Activated naive CD8-positive, alpha-beta T cell treated with anti-CD3 and anti-CD28 coated beads for 36 hours (primary cell): ENCODE results near the gene TCF4. TPM values are rescaled to one million over a fixed set of nuclear protein-coding genes. Genes with fewer than 3 reads are reported as not detected.

ENCODE experiments used
- DNase-seq: peaks from one replicate; pipeline ENCODE4 v3.0.0; 2021
- H3K27ac Mint-ChIP-seq: one replicate; pipeline ENCODE4 v1.8.0; 2022; ENCODE audit warnings: mild to moderate bottlenecking, moderate library complexity, mixed read lengths
- H3K27me3 Mint-ChIP-seq: one replicate; pipeline ENCODE4 v1.8.0; 2022; ENCODE audit warnings: mild to moderate bottlenecking, mixed read lengths
- H3K36me3 Mint-ChIP-seq: one replicate; pipeline ENCODE4 v1.8.0; 2021; ENCODE audit warnings: mild to moderate bottlenecking, mixed read lengths
- H3K4me1 Mint-ChIP-seq: one replicate; pipeline ENCODE4 v1.8.0; 2021; ENCODE audit warnings: mixed read lengths
- H3K4me3 Mint-ChIP-seq: one replicate; pipeline ENCODE4 v1.8.0; 2022; ENCODE audit warnings: mild to moderate bottlenecking, moderate library complexity, mixed read lengths
- H3K9me3 Mint-ChIP-seq: one replicate; pipeline ENCODE4 v1.8.0; 2022; ENCODE audit warnings: mixed read lengths
- total RNA-seq, 2 experiments: library from RNA; stranded (reverse); gene quantifications; one replicate each; pipeline ENCODE4 v1.2.3, GENCODE V29; 2021

The TCF4 gene
- total RNA-seq, 2 experiments from 2014 or later = 1.3 to 1.4 TPM

DNA sequence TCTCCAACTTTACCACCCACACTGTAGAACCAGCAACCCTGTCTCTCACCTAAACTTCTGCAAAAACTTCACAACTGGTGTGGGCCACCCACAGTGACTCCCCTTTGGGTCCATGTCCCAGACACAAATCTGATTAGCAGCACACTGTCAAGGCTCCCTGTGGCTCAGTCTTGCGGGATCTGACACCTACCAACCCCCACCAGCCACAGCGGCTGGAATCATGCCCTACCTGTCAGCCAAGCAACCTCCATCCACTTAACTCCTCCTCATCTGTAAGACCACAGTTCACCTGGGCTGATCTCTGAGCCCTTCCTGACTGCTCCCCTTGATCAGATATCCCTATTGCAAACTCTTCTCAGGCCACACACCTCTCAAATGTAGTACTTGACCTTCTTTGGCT lies 14.6 kb downstream of the TCF4 start:
- Mint-ChIP-seq H3K4me1 (peaks cover 3% of the 10 kb centered on the region), H3K4me3 (no peak overlapping the region), H3K27me3 (no peaks in the 10 kb centered on the region), H3K36me3 (peaks cover 1% of the 10 kb centered on the region), H3K27ac (no peak overlapping the region), H3K9me3 (no peaks in the 10 kb centered on the region)
- no peak for DNase-seq

DNA sequence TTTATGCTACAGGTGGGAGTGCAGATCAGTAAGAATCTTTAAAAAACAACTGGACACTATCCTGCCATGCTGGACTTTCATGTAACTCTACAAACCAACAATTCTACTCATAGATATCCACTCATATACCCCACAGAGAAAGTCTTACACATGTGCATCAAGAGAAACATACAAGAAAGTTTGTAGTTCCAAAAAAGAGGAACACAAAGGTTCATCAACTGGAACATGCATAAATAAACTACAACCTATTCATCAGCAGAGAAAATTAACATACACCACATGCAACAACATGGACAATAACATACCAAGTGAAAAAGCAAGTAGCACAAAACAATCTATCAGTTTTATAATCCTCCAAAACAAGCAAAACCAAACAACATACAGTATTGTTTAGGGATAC lies 17.0 kb downstream of the TCF4 start:
- no peak for DNase-seq
- Mint-ChIP-seq H3K4me3 (no peak overlapping the region), H3K4me1 (peaks cover 3% of the 10 kb centered on the region), H3K27me3 (no peaks in the 10 kb centered on the region), H3K36me3 (peaks cover 1% of the 10 kb centered on the region), H3K9me3 (peaks cover 2% of the 10 kb centered on the region), H3K27ac (no peak overlapping the region)

DNA sequence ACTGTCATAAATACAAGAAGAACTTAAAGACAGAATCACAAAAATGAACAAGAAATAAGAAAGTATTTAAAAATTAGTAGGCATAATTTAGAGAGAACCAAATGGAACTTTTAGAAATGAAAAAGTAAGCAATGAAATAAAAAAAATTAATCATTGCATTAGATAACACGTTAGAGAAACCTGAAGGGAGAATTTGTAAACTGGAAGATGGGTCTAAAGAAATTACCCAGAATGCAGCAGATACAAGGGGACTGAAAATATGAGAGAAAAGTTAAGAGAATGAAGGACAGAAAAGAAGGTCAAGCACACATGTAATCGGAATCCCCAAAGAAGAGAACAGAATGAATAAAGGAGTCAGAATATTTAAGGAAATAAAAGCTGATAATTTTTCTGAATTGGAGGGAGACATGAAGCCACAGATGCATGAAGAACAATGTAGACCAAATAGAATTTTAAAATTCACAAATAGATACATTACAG lies 21.5 kb downstream of the TCF4 start:
- Mint-ChIP-seq H3K27me3 (no peaks in the 10 kb centered on the region), H3K9me3 (peaks cover 2% of the 10 kb centered on the region), H3K4me3 (no peak overlapping the region), H3K27ac (no peak overlapping the region), H3K36me3 (no peaks in the 10 kb centered on the region), H3K4me1 (no peaks in the 10 kb centered on the region)
- DNase-seq = no peak

DNA sequence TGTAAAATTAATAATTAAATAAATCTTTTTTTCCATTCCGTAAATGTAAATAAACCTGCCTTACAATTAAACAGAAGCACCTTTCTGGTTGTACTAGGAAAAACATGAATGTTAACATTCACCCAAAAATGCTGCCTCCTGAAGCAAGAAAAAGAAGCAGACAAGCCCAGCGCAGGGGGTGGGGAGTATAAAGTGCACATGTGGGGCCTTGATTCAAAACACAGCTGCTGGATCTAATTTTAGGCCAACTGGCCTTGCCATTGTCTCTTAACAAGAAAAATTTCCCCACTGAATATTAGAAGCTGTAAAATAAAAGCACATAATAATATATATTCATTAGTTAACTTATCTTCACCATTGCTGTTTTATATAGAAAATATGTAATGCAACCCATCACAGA lies 28.3 kb downstream of the TCF4 start:
- Mint-ChIP-seq H3K27me3 (no peaks in the 10 kb centered on the region), H3K4me3 (no peak overlapping the region), H3K9me3 (no peaks in the 10 kb centered on the region), H3K36me3 (no peaks in the 10 kb centered on the region), H3K27ac (no peak overlapping the region), H3K4me1 (no peaks in the 10 kb centered on the region)
- no peak for DNase-seq

- H3K9me3 Mint-ChIP-seq = no peaks in the 10 kb centered on the region
- no peak for DNase-seq
- H3K36me3 Mint-ChIP-seq = no peaks in the 10 kb centered on the region
- H3K4me3 Mint-ChIP-seq = no peak overlapping the region
- no peaks in the 10 kb centered on the region for H3K27me3 Mint-ChIP-seq
- no peak overlapping the region for H3K27ac Mint-ChIP-seq
- H3K4me1 Mint-ChIP-seq = no peaks in the 10 kb centered on the region
Observed at GRCh38 chr18:55557211-55557610, 30.8 kb downstream of the TCF4 start.

DNA sequence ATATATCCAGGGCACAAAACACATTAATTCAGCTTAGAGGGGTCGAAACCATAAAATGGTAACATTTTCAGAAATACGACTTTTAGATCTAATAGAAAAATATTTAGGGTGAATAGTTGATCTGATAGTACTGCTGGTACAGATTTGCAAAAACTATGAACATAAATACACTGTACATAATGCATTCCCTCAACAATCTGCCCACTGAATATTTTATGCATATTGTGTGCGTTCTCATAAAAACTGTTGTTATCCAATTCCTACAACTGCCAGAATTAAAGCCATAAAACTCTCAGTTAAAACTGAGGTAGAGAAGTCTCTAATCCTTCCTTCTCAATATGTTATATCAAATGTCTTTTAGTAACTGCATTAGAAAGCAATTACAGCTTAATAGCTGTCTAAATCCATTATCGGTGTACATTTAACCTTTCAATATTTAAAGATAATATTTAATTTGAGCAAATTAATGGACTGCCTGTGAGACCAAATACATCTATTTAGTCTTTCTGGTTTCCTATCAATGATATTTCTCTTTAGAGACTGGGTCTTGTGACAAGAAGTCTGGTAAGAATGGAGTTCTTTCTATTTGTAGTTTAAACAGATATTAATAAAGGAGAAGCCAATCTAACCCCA lies 32.5 kb downstream of the TCF4 start:
- no peaks in the 10 kb centered on the region for H3K27me3 Mint-ChIP-seq
- DNase-seq = no peak
- H3K9me3 Mint-ChIP-seq = no peaks in the 10 kb centered on the region
- no peak overlapping the region for H3K27ac Mint-ChIP-seq
- H3K36me3 Mint-ChIP-seq = no peaks in the 10 kb centered on the region
- no peak overlapping the region for H3K4me3 Mint-ChIP-seq
- no peaks in the 10 kb centered on the region for H3K4me1 Mint-ChIP-seq

GRCh38 chr18:55552526-55553189 lies 35.3 kb downstream of the TCF4 start:
- H3K27me3 Mint-ChIP-seq = no peaks in the 10 kb centered on the region
- H3K4me3 Mint-ChIP-seq = no peak overlapping the region
- no peaks in the 10 kb centered on the region for H3K9me3 Mint-ChIP-seq
- H3K36me3 Mint-ChIP-seq = no peaks in the 10 kb centered on the region
- H3K4me1 Mint-ChIP-seq = no peaks in the 10 kb centered on the region
- no peak overlapping the region for H3K27ac Mint-ChIP-seq
- DNase-seq = no peak

DNA sequence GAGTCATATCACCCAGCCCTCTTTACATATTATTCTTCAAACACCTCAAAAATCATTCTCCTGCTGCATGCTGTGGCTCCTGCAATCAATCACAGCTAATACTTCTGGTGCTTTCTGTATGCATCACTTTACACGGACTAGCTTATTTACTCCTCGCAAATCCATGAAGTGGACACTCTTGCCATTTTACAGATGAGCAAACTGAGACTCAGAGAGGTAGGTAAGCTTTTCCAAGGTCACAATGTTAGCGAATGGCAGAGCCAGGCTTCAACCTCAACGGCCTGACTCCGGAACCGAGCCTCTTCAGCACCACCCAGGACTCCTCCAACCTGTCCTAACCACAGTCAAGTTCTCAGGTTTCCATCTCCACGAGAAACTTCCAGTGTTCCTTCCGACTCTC lies 36.8 kb downstream of the TCF4 start:
- H3K4me1 Mint-ChIP-seq = no peaks in the 10 kb centered on the region
- no peaks in the 10 kb centered on the region for H3K9me3 Mint-ChIP-seq
- H3K27ac Mint-ChIP-seq = no peak overlapping the region
- no peaks in the 10 kb centered on the region for H3K27me3 Mint-ChIP-seq
- no peak overlapping the region for H3K4me3 Mint-ChIP-seq
- no peaks in the 10 kb centered on the region for H3K36me3 Mint-ChIP-seq
- DNase-seq = no peak

GRCh38 chr18:55550471-55550870 lies 37.5 kb downstream of the TCF4 start:
- no peaks in the 10 kb centered on the region for H3K9me3 Mint-ChIP-seq
- DNase-seq = no peak
- H3K36me3 Mint-ChIP-seq = no peaks in the 10 kb centered on the region
- no peak overlapping the region for H3K4me3 Mint-ChIP-seq
- H3K27ac Mint-ChIP-seq = no peak overlapping the region
- H3K4me1 Mint-ChIP-seq = no peaks in the 10 kb centered on the region
- H3K27me3 Mint-ChIP-seq = no peaks in the 10 kb centered on the region

DNA sequence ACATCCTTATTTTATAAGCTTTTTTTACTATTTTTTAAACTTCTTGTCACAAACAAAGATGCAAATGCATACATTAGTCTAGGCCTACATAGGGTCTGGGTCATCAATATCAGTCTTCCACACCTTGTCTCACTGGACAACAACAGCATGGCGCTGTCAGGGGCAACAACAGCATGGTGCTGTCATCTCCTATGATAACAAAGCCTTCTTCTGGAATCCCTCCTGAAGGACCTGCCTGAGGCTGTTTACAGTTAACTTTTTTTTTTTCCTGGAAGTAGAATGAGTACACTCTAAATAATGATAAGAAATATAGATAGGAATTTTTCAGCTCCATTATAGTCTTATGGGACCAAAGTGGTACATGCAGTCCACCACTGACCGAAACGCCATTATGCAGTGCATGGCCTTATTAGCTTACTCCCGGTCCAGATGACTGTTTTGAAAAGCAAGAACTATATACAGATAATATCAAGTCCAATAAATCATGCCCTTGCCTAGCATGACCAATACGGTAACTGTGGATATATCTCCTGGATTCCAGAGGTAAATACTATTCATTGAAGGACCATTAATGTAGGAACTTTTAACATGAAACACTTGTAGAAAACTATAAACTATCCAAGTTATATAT lies 38.4 kb downstream of the TCF4 start:
- Mint-ChIP-seq H3K4me3 (no peak overlapping the region), H3K27ac (no peak overlapping the region), H3K36me3 (no peaks in the 10 kb centered on the region), H3K4me1 (no peaks in the 10 kb centered on the region), H3K9me3 (no peaks in the 10 kb centered on the region), H3K27me3 (no peaks in the 10 kb centered on the region)
- DNase-seq = no peak

DNA sequence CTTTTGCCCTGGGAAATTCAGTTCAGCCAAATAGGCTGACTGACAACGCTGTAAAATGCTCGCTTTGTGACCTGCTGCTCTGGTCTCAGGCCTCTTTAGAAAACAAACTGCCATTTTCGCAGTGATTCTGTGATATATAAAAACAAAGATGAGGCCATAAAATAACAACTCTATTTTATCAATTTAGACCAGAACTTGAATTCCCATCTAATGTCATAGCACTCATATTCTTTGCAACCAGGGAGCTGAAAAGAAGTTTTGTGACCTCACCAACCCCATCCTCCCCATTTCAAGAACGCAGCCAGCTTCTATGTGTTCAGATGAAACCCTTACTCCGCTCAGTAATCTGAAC lies 40.3 kb downstream of the TCF4 start:
- Mint-ChIP-seq H3K9me3 (no peaks in the 10 kb centered on the region), H3K27me3 (peaks cover 3% of the 10 kb centered on the region), H3K36me3 (no peaks in the 10 kb centered on the region), H3K4me1 (no peaks in the 10 kb centered on the region), H3K4me3 (no peak overlapping the region), H3K27ac (no peak overlapping the region)
- no peak for DNase-seq

DNA sequence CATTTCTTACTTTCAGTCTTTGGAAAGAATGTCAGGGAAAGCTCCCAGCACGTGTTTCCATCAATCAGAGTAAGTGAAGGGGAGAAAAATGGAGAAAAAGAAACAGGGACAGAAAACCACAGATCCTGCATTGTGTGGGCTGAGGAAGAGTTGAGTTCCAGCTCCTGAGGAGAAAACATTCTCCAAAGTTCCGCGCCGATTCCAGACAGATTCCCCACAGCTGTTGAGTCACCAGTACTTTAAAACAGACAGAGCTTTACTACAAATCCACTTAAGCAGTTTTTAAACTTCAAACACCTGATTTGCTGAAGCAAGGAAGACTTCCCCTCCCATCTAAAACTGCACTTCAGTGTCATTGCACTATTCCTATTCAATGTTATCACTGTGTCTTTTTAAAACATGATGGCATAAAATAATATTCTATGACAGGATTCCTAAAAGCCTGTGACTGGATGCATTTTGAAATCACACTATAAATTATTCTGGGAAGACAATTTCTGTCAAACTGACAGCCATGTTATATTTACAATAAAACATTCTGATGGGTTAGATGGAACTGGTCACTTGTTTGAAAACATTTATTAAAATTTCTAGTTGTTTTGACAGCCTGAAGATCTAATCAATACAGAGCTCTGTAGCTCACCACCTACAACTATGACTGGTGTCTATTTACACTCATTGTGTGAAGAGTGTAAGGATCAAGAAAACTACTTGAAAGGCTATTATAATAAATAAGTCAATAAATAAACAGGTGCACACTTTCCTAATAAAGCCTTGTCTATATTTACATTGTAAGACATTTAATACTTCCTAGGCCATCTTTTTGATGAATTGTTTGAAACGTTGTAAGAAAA lies 40.9 kb downstream of the TCF4 start:
- H3K4me1 Mint-ChIP-seq = no peaks in the 10 kb centered on the region
- no peaks in the 10 kb centered on the region for H3K36me3 Mint-ChIP-seq
- H3K4me3 Mint-ChIP-seq = no peak overlapping the region
- H3K9me3 Mint-ChIP-seq = no peaks in the 10 kb centered on the region
- no peak for DNase-seq
- no peak overlapping the region for H3K27ac Mint-ChIP-seq
- peaks cover 3% of the 10 kb centered on the region for H3K27me3 Mint-ChIP-seq

DNA sequence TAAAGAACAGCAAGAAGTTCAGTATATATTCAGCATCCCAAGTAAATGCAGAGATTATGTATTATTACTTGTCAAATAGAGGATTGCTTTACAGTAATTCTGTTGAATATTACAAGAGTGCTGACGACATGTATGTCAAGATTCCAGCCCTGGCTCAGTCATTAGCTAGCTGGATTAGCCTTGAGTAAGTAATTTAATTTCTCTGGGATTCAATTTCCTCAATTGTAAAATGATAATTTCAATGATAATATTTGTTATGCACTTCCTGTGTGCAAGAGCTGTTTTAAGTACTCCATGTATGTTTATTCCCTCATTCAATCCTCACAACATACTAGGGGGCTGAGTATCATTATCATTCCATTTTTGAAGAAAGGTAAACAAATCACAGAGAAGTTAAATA lies 44.0 kb downstream of the TCF4 start:
- no peak overlapping the region for H3K27ac Mint-ChIP-seq
- H3K27me3 Mint-ChIP-seq = peaks cover 4% of the 10 kb centered on the region
- H3K4me3 Mint-ChIP-seq = no peak overlapping the region
- H3K4me1 Mint-ChIP-seq = no peaks in the 10 kb centered on the region
- DNase-seq = no peak
- no peaks in the 10 kb centered on the region for H3K9me3 Mint-ChIP-seq
- H3K36me3 Mint-ChIP-seq = no peaks in the 10 kb centered on the region

- no peak for DNase-seq
- H3K4me3 Mint-ChIP-seq = no peak overlapping the region
- H3K27ac Mint-ChIP-seq = no peak overlapping the region
- H3K4me1 Mint-ChIP-seq = no peaks in the 10 kb centered on the region
- no peaks in the 10 kb centered on the region for H3K36me3 Mint-ChIP-seq
- no peaks in the 10 kb centered on the region for H3K9me3 Mint-ChIP-seq
- peaks cover 10% of the 10 kb centered on the region for H3K27me3 Mint-ChIP-seq
Observed at GRCh38 chr18:55543130-55543704, 44.8 kb downstream of the TCF4 start.

GRCh38 chr18:55541571-55541970 lies 46.4 kb downstream of the TCF4 start:
- no peak for DNase-seq
- H3K27ac Mint-ChIP-seq = no peak overlapping the region
- H3K36me3 Mint-ChIP-seq = no peaks in the 10 kb centered on the region
- no peaks in the 10 kb centered on the region for H3K9me3 Mint-ChIP-seq
- H3K4me3 Mint-ChIP-seq = no peak overlapping the region
- peaks cover 10% of the 10 kb centered on the region for H3K27me3 Mint-ChIP-seq
- H3K4me1 Mint-ChIP-seq = no peaks in the 10 kb centered on the region
